T-cell (primary cell): ENCODE measurements around the gene CACNB4. TPM values are rescaled to one million over a fixed set of nuclear protein-coding genes. Genes with fewer than 3 reads are reported as not detected.

ENCODE experiments used
- ATAC-seq, 4 experiments: fragments of 200-7000 bp in 3 of 4; fragments of 150-1000 bp in 1 of 4; cut with Tn5 transposase; replicated peaks in 1 of 4; 1 replicate in 3 of 4; 2 replicates in 1 of 4; pipeline ENCODE4 v1.10.0; 2021; ENCODE audit warnings: moderate library complexity in 3 of 4, mild to moderate bottlenecking in 2 of 4, moderate number of reproducible peaks in 1 of 4
- CTCF ChIA-PET, 2 donors: fragments of 300-600 bp; sonication (Branson Sonifier 250); formaldehyde crosslinking; loops; one replicate each; lab custom pipeline; 2022; ENCODE audit warnings: antibody characterized with exemption in 2 of 2; lab: Charles Lee
- POLR2A ChIA-PET, 2 donors: fragments of 300-600 bp; sonication (Branson Sonifier 250); formaldehyde crosslinking; loops; one replicate each; lab custom pipeline; 2022; ENCODE audit warnings: antibody characterized with exemption in 2 of 2; lab: Charles Lee
- DNase-seq, 35 experiments: peaks; one replicate each; pipeline versions ENCODE4 v3.0.0 to v3.0.0-alpha.2; 2013 to 2023
- H3K27ac ChIP-seq: one replicate; pipeline ENCODE4 v1.5.1; 2013; ENCODE audit warnings: low read length
- H3K27me3 ChIP-seq, 2 experiments: replicated peaks in 1 of 2; 1 replicate in 1 of 2; 2 replicates in 1 of 2; pipeline versions ENCODE4 v1.6.1 to v1.7.0; 2013; ENCODE audit warnings: low read length in 1 of 2, mixed read lengths in 1 of 2; ENCODE audit not compliant: control insufficient read depth in 2 of 2, insufficient read depth in 2 of 2; ENCODE audit errors: extremely low read depth in 1 of 2
- H3K36me3 ChIP-seq, 2 donors: 1 replicate in 1 of 2; 2 replicates in 1 of 2; pipeline versions ENCODE4 v1.6.1 to v1.7.0; 2013; ENCODE audit warnings: low read length in 1 of 2; ENCODE audit not compliant: control insufficient read depth in 2 of 2, insufficient read depth in 1 of 2; ENCODE audit errors: extremely low read depth in 1 of 2
- H3K4me1 ChIP-seq, 2 experiments: 1 replicate in 1 of 2; 2 replicates in 1 of 2; pipeline versions ENCODE4 v1.6.1 to v1.7.0; 2013; ENCODE audit warnings: low read length in 2 of 2, mixed read lengths in 1 of 2; ENCODE audit not compliant: insufficient read depth in 2 of 2, control insufficient read depth in 1 of 2; ENCODE audit errors: extremely low read depth in 1 of 2
- H3K4me3 ChIP-seq, 2 donors: 1 replicate in 1 of 2; 2 replicates in 1 of 2; pipeline versions ENCODE4 v1.5.1 to v1.7.0; 2013; ENCODE audit warnings: mild to moderate bottlenecking in 2 of 2, low read length in 1 of 2, moderate library complexity in 1 of 2; ENCODE audit not compliant: control insufficient read depth in 1 of 2; ENCODE audit errors: extremely low read depth in 1 of 2
- H3K9me3 ChIP-seq: 2 replicates; pipeline ENCODE4 v1.7.0; 2013
- H3K27ac Mint-ChIP-seq, 2 donors: one replicate each; pipeline ENCODE4 v1.8.0; 2020 to 2021; ENCODE audit warnings: mild to moderate bottlenecking in 2 of 2, mixed read lengths in 2 of 2
- H3K27me3 Mint-ChIP-seq, 2 donors: one replicate each; pipeline ENCODE4 v1.8.0; 2021 to 2022; ENCODE audit warnings: mixed read lengths in 2 of 2
- H3K36me3 Mint-ChIP-seq: one replicate; pipeline ENCODE4 v1.8.0; 2021; ENCODE audit warnings: mixed read lengths
- H3K4me1 Mint-ChIP-seq, 3 donors: one replicate each; pipeline ENCODE4 v1.8.0; 2020 to 2022; ENCODE audit warnings: mixed read lengths in 3 of 3, mild to moderate bottlenecking in 1 of 3
- H3K4me3 Mint-ChIP-seq, 3 donors: one replicate each; pipeline ENCODE4 v1.8.0; 2020 to 2022; ENCODE audit warnings: mild to moderate bottlenecking in 3 of 3, mixed read lengths in 3 of 3, moderate library complexity in 3 of 3
- H3K9me3 Mint-ChIP-seq, 3 donors: one replicate each; pipeline ENCODE4 v1.8.0; 2020 to 2022; ENCODE audit warnings: mixed read lengths in 3 of 3
- WGBS: methylation state at CpG from one replicate; pipeline ENCODE4 v1.1.5; 2013; ENCODE audit warnings: missing lambda C conversion rate; ENCODE audit not compliant: insufficient coverage; 5-methylcytosine and 5-hydroxymethylcytosine counted together
- total RNA-seq, 35 experiments: library from RNA in 6 of 35; stranded (reverse) in 6 of 35; fragments of 120-200 nt in 1 of 35; gene quantifications; one replicate each; pipeline versions ENCODE4 v1.2.1 to v1.2.4 and lab custom pipeline; 2013 to 2026

CACNB4 gene
- total RNA-seq, 5 donors from 2014 or later (not counting 1 experiment from before 2014, with no cell fraction given) = 0.16 to 1.2 (median 0.47) TPM

DNA sequence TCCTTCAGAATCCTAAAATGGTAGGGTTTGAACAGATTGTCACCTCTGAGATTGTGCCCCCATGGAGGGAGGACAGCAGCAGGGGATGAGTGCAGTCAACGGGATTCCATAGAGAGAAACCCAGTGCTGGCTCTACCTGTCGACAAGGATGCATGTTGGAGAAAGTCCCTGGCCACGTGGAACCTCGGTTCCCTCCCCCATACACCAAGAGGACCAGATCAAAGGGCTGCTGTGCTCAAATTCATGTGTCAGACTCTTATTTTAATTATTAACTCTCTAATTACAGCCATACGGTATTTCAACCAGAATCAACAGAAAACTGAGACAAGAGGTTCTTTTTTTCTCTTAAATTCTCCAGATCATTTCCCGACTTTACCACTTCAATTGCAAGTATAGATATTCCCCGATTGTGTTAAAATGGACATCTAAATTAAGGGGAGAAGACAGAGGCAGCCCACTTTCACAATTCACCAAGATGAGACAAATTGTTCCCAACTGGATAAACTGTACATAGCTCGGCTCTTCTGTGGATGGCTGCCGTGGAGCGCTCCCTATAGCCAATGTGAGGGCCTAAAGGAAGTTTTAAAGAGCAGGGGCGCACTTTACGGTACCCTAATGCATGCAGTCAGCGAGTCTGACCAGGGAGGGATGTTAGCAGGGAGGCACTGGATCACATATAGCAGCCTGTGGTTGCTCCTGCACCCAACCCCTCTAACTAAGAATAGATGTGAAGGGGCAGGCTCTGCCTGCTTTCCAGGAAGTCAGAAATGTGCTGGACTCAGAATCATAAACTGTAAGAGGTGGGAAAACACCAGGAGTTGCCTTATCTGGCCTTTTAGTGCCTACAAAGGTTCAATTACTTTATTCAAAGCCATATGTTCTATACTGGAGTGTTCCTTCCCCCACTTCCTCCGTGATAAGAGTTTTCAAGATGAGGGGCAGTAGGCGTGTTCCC lies 123.1 kb downstream of the CACNB4 start:
- no peak for ATAC-seq
- H3K27ac Mint-ChIP-seq = no peak overlapping the region
- ChIA-PET CTCF (interaction anchor here in 1 of 2 donors (0.8 kb wide), 1 partner anchor 9 kb away, joined by 10 read pairs; no protein-coding TSS in a partner anchor), POLR2A (no interaction called here)
- no peak overlapping the region for H3K4me3 Mint-ChIP-seq
- no peaks in the 10 kb centered on the region for H3K36me3 Mint-ChIP-seq
- Histone ChIP-seq H3K4me1 (no peaks in the 10 kb centered on the region), H3K27ac (no peak overlapping the region), H3K36me3 (no peaks in the 10 kb centered on the region), H3K9me3 (no peaks in the 10 kb centered on the region), H3K4me3 (no peak overlapping the region), H3K27me3 (peaks cover 0 to 12% of the 10 kb centered on the region in 2 experiments)
- no peak for DNase-seq
- no peaks in the 10 kb centered on the region for H3K9me3 Mint-ChIP-seq
- 93% methylated on average over 6 of the region's 15 CpGs for WGBS
- H3K27me3 Mint-ChIP-seq = peaks cover 4 to 8% of the 10 kb centered on the region in 2 donors
- H3K4me1 Mint-ChIP-seq = peaks cover 0 to 5% (median 5%) of the 10 kb centered on the region in 3 donors

- no peaks in the 10 kb centered on the region for H3K36me3 Mint-ChIP-seq
- Histone ChIP-seq H3K36me3 (no peaks in the 10 kb centered on the region), H3K4me3 (no peak overlapping the region), H3K27ac (no peak overlapping the region), H3K9me3 (no peaks in the 10 kb centered on the region), H3K4me1 (no peaks in the 10 kb centered on the region), H3K27me3 (peaks cover 0 to 12% of the 10 kb centered on the region in 2 experiments)
- ATAC-seq = no peak
- peaks cover 4 to 8% of the 10 kb centered on the region in 2 donors for H3K27me3 Mint-ChIP-seq
- ChIA-PET CTCF (interaction anchor here in 1 of 2 donors (1.0 kb wide), 1 partner anchor 62 kb away, joined by 3 read pairs; no protein-coding TSS in a partner anchor), POLR2A (interaction anchor here in 1 of 2 donors (0.6 kb wide), 1 partner anchor 12 kb away, joined by 6 read pairs; no protein-coding TSS in a partner anchor)
- peaks cover 0 to 5% (median 5%) of the 10 kb centered on the region in 3 donors for H3K4me1 Mint-ChIP-seq
- no peak overlapping the region for H3K4me3 Mint-ChIP-seq
- no peaks in the 10 kb centered on the region for H3K9me3 Mint-ChIP-seq
- 82% methylated on average over 2 of the region's 3 CpGs for WGBS
- H3K27ac Mint-ChIP-seq = no peak overlapping the region
- no peak for DNase-seq
Measured at GRCh38 chr2:151974988-151975387, 123.9 kb downstream of the CACNB4 start.

DNA sequence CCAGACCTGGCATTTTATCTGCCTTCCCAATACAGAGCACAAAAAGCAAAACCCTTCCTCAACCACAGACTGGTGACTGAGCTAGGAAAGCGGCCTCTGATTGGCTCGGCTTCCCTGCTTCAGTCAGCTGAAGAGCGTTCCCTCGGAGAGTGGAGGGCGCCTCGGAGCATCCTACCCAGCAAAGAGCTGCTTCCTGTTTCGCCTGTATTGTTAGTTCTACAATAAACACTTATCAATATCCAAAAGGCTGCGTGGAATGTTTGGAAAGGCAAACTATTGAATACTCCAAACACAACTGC lies 125.0 kb downstream of the CACNB4 start:
- 43% methylated on average over 5 of the region's 8 CpGs for WGBS
- Histone ChIP-seq H3K27ac (no peak overlapping the region), H3K9me3 (no peaks in the 10 kb centered on the region), H3K36me3 (no peaks in the 10 kb centered on the region), H3K4me1 (no peaks in the 10 kb centered on the region), H3K4me3 (no peak overlapping the region), H3K27me3 (peaks cover 0 to 10% of the 10 kb centered on the region in 2 experiments)
- Mint-ChIP-seq H3K4me3 (no peak overlapping the region), H3K9me3 (no peaks in the 10 kb centered on the region), H3K27me3 (peaks cover 2 to 8% of the 10 kb centered on the region in 2 donors), H3K36me3 (no peaks in the 10 kb centered on the region), H3K4me1 (peaks cover 0 to 5% (median 5%) of the 10 kb centered on the region in 3 donors), H3K27ac (no peak overlapping the region)
- ChIA-PET CTCF (interaction anchor here in 1 of 2 donors (1.1 kb wide), 1 partner anchor 18 kb away, joined by 4 read pairs; no protein-coding TSS in a partner anchor), POLR2A (no interaction called here)
- ATAC-seq (no peak), DNase-seq (no peak)

DNA sequence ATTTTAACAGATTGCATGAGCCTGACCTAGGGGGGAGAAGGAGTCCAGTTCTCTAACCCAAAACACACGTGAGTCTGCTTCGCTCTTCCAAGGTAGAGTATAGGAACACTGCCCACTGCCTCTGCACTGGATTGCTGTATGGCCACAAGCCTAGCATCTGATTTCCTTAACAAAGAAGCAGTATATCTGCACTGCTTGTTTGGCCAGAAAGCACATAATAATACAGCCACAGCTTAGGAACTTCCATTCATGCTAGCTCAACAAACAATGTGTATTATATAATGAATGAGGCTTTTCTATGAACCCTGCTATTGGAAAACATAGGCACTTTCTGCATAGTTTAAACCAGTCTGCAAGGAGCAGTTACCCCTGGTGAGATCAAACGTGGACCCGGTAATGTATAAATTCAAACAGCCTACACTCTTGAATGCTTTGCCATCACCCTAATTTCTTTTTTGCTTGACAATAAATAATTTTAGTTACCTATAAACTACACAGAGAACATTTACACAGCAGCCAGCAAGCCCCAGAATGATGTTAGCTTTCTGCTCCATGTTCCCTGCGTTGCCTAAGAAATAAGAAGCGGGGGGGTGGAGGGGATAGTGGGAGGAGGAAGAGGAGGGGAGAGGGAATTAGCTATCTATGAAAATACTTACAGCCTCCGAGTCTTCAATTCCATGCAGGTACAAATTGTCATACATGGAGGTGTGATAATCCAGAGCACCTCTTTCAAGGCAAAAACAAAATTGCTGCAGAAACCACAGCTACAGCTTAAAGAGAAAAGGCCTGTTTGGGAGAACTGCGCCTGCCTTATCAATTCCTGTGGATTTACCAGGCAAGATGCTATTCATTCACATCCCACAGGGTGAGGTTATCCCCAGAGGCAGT lies 125.6 kb downstream of the CACNB4 start:
- Histone ChIP-seq H3K4me1 (no peaks in the 10 kb centered on the region), H3K27me3 (peaks cover 0 to 4% of the 10 kb centered on the region in 2 experiments), H3K4me3 (no peak overlapping the region), H3K36me3 (no peaks in the 10 kb centered on the region), H3K9me3 (no peaks in the 10 kb centered on the region), H3K27ac (no peak overlapping the region)
- DNase-seq (no peak), ATAC-seq (no peak)
- Mint-ChIP-seq H3K36me3 (no peaks in the 10 kb centered on the region), H3K27ac (no peak overlapping the region), H3K27me3 (peaks cover 2 to 8% of the 10 kb centered on the region in 2 donors), H3K4me1 (peaks cover 0 to 5% (median 5%) of the 10 kb centered on the region in 3 donors), H3K4me3 (no peak overlapping the region), H3K9me3 (no peaks in the 10 kb centered on the region)
- CTCF ChIA-PET = interaction anchor here in 1 of 2 donors (1.1 kb wide), 1 partner anchor 19 kb away, joined by 4 read pairs; no protein-coding TSS in a partner anchor
- 91% methylated on average over 4 of the region's 8 CpGs for WGBS
- POLR2A ChIA-PET = no interaction called here

DNA sequence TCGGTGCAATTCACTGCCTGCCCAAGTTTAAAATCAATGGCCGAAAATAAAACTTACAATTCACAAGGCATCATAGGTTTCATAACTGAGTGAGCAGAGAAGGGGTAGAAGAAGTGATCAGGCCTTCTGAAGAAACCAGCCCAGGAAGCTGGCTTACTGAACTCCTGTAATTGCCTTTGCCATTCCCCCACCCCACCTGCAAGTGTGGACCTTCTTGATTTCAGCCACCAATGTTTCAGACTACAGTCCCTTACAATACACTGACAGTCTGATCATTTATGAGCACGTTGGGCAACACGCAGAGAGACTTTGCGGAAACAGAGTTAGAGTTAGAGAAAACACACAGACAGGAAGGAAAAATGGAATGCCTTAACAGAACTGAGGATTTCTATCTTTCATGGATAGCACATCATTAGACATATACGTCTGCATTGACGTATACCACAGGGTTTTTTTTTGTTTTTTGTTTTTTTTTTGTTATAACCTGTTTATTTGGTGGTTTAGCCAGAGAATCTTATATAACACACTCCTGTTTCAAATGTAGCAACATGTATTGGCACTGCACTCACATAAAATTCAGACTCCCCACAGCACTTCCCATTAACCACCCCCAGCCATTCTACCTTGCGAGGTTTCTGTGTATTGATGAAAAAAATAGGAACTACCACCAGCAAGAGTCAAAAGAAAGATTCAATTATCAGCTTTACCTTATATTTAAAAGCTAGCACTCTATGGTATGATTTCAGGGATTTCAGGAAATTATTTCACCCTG lies 126.4 kb downstream of the CACNB4 start:
- peaks cover 0 to 3% of the 10 kb centered on the region in 2 experiments for H3K27me3 ChIP-seq
- H3K27ac ChIP-seq = no peak overlapping the region
- no peak overlapping the region for H3K4me3 ChIP-seq
- POLR2A ChIA-PET = no interaction called here
- no peaks in the 10 kb centered on the region for H3K36me3 Mint-ChIP-seq
- no peak overlapping the region for H3K4me3 Mint-ChIP-seq
- peaks cover 2 to 7% of the 10 kb centered on the region in 2 donors for H3K27me3 Mint-ChIP-seq
- 80% methylated on average over 3 of the region's 8 CpGs for whole genome bisulfite sequencing
- CTCF ChIA-PET = no interaction called here
- DNase-seq (no peak), ATAC-seq (no peak)
- no peaks in the 10 kb centered on the region for H3K4me1 ChIP-seq
- H3K36me3 ChIP-seq = no peaks in the 10 kb centered on the region
- peaks cover 0 to 5% (median 5%) of the 10 kb centered on the region in 3 donors for H3K4me1 Mint-ChIP-seq
- H3K9me3 Mint-ChIP-seq = no peaks in the 10 kb centered on the region
- H3K9me3 ChIP-seq = no peaks in the 10 kb centered on the region
- H3K27ac Mint-ChIP-seq = no peak overlapping the region
